ENCODE data around the gene PDLIM3.
A peak's percentile ranks its signal among the peaks of the same experiment; 100 is the strongest.
"Not testable (repeated sequence)": the region's sequence is repeated elsewhere in the genome, so short reads cannot be mapped to it uniquely, and the experiment has no call there.

The PDLIM3 gene

GRCh38 chr4:185538806-185539205 is 3.5 kb upstream of the PDLIM3 start:
- no peak overlapping the region for H3K27ac ChIP-seq
- no peak for TF ChIP-seq CTCF (conservative IDR thresholded peaks at IDR 0.05)

GRCh38 chr4:185536411-185536709 is 1.1 kb upstream of the PDLIM3 start:
- no peak for TF ChIP-seq CTCF (conservative IDR thresholded peaks at IDR 0.05)
- no peak overlapping the region; the same call in 1 of the 2 replicates for H3K27ac ChIP-seq

DNA sequence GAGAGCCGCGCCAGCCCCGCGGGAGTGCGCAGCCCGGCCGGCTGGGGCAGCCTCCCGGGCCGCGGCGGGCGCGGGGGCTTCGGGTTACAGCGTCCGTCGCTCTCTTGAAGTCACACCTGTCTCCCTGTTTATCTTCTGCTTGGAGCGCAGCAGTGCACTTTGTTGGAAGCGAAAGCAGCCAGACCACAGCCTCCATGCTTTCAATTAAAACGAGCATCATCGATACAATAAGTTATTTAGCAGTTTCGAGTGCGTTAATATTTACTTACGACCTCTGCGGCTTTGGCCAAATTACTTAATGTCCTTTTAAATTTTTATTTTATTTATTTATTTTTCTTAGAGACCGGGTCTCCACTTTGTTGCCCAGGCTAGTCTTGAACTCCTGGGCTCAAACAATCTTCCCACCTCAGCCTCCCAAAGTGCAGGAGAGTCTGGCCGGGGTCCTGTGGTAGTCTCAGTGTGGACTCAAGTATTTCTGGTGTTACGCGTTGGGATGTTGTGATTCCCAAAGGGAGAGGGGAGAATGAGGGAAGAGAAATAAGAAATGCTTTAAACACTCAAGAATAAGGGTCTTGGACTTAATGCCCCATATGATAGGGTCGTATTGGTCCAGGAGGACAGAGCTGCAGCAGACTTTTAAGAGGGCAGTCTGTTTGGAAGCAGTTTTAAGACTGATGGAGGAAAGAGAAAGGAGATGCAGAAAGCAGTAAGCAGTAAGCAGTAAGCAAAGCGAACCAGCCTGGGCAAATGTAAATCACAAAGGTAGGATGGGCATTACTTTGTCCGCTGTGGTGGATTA is 504 bp upstream of the PDLIM3 start:
- peak overlapping the region; percentile 75 for H3K27ac ChIP-seq
- peak; percentile 2; the same call in 1 of the 2 replicates for TF ChIP-seq CTCF (conservative IDR thresholded peaks at IDR 0.05)

GRCh38 chr4:185534511-185534865 is 819 bp downstream of the PDLIM3 start:
- H3K27ac ChIP-seq, result peak overlapping the region; percentile 75
- no peak for TF ChIP-seq CTCF (conservative IDR thresholded peaks at IDR 0.05)

DNA sequence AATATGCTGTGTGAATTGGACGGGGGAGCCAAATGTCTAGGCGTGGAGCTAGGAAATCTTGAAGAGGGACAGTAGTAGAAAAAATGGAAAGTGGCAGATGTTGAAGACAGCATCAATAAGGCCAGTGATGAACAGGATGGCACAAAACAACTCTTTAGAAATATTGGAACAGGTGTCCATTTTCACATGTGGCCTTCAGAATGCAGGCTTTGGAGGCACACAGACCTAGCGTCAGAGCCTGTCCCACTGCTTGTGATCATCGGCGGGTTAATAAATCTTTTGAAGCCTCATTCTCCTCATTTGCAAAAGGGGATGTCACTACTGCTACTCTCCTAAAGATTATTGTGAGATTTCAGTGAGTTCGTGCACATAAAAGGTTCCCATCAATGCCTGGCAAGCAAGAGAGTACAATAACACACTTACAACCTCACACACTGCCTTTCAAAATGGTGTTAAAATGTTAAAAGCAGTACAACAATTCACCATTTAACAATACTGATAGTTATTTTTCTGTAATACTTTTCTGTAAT is 2.4 kb downstream of the PDLIM3 start:
- no peak for TF ChIP-seq CTCF (conservative IDR thresholded peaks at IDR 0.05)
- H3K27ac ChIP-seq, result no peak overlapping the region

- no peak for TF ChIP-seq CTCF (conservative IDR thresholded peaks at IDR 0.05)
Observed at GRCh38 chr4:185532293-185532692, 3.0 kb downstream of the PDLIM3 start.

GRCh38 chr4:185531654-185532053 is 3.7 kb downstream of the PDLIM3 start:
- not testable (repeated sequence) for H3K27ac ChIP-seq

More at GRCh38 chr4:185532293-185532692, 3.0 kb downstream of the PDLIM3 start:
- no peak overlapping the region for H3K27ac ChIP-seq

GRCh38 chr4:185529413-185529812 is 5.9 kb downstream of the PDLIM3 start:
- TF ChIP-seq CTCF (conservative IDR thresholded peaks at IDR 0.05), result no peak
- no peak overlapping the region for H3K27ac ChIP-seq
